Measurements from ENCODE around the gene EVA1B. TPM values are rescaled to one million over a fixed set of nuclear protein-coding genes. Genes with fewer than 3 reads are reported as not detected.

The EVA1B gene
- total RNA-seq, 3 donors from 2014 or later (not counting 1 experiment from before 2014, with no cell fraction given): 4.0 to 8.0 (median 4.9) TPM

GRCh38 chr1:36346741-36347370 is 23.4 kb upstream of the EVA1B start:
- ATAC-seq: no peak
- WGBS (ENCODE audit: insufficient coverage): 91% methylated on average over 8 of the region's 8 CpGs
- Mint-ChIP-seq H3K4me1 (peaks cover 0 to 17% of the 10 kb centered on the region in 2 donors), H3K4me3 (no peak overlapping the region), H3K9me3 (no peaks in the 10 kb centered on the region), H3K27me3 (ENCODE audit: low read depth in 2 of 2) (no peaks in the 10 kb centered on the region), H3K27ac (no peak overlapping the region), H3K36me3 (no peaks in the 10 kb centered on the region)
- no peak overlapping the region for H3K4me3 ChIP-seq (ENCODE audit: low read length)
- peaks cover 57% of the 10 kb centered on the region for H3K36me3 ChIP-seq (ENCODE audit: control insufficient read depth, insufficient read depth, low read length)
- no peaks in the 10 kb centered on the region for H3K9me3 ChIP-seq (ENCODE audit: control insufficient read depth, insufficient read depth, low read length)
- H3K27me3 ChIP-seq (ENCODE audit: control insufficient read depth, insufficient read depth, low read length): no peaks in the 10 kb centered on the region
- no peak for TF ChIP-seq CTCF (IDR thresholded peaks at IDR 0.05)
- intact Hi-C loops (cut with micrococcal nuclease): no loop called here
- DNase-seq: no peak
- no peak overlapping the region for H3K27ac ChIP-seq (ENCODE audit: low read length)
- peaks cover 35% of the 10 kb centered on the region for H3K4me1 ChIP-seq (ENCODE audit: control insufficient read depth, insufficient read depth, low read length)

GRCh38 chr1:36345353-36345752 is 21.9 kb upstream of the EVA1B start:
- H3K4me3 Mint-ChIP-seq: no peak overlapping the region
- TF ChIP-seq CTCF (IDR thresholded peaks at IDR 0.05): no peak
- H3K9me3 Mint-ChIP-seq: no peaks in the 10 kb centered on the region
- Histone ChIP-seq H3K4me3 (ENCODE audit: low read length) (no peak overlapping the region), H3K27me3 (ENCODE audit: control insufficient read depth, insufficient read depth, low read length) (no peaks in the 10 kb centered on the region), H3K4me1 (ENCODE audit: control insufficient read depth, insufficient read depth, low read length) (peaks cover 20% of the 10 kb centered on the region), H3K36me3 (ENCODE audit: control insufficient read depth, insufficient read depth, low read length) (peaks cover 60% of the 10 kb centered on the region), H3K9me3 (ENCODE audit: control insufficient read depth, insufficient read depth, low read length) (no peaks in the 10 kb centered on the region), H3K27ac (ENCODE audit: low read length) (no peak overlapping the region)
- peaks cover 0 to 4% of the 10 kb centered on the region in 2 donors for H3K4me1 Mint-ChIP-seq
- no peak overlapping the region for H3K27ac Mint-ChIP-seq
- intact Hi-C loops (cut with micrococcal nuclease): no loop called here
- DNase-seq (no peak), ATAC-seq (no peak)
- WGBS (ENCODE audit: insufficient coverage): 96% methylated on average over 7 of the region's 7 CpGs
- H3K36me3 Mint-ChIP-seq: peaks cover 7% of the 10 kb centered on the region
- H3K27me3 Mint-ChIP-seq (ENCODE audit: low read depth in 2 of 2): no peaks in the 10 kb centered on the region

- H3K9me3 Mint-ChIP-seq: no peaks in the 10 kb centered on the region
- peak overlapping the region in 1 of 2 donors; percentile 52 for H3K27ac Mint-ChIP-seq
- DNase-seq (no peak), ATAC-seq (no peak)
- intact Hi-C loops (cut with micrococcal nuclease): no loop called here
- H3K4me1 Mint-ChIP-seq: peaks cover 0 to under 1% of the 10 kb centered on the region in 2 donors
- WGBS (ENCODE audit: insufficient coverage): 96% methylated on average over 8 of the region's 8 CpGs
- no peaks in the 10 kb centered on the region for H3K27me3 Mint-ChIP-seq (ENCODE audit: low read depth in 2 of 2)
- no peak overlapping the region for H3K4me3 Mint-ChIP-seq
- H3K27ac ChIP-seq (ENCODE audit: low read length): no peak overlapping the region
- H3K27me3 ChIP-seq (ENCODE audit: control insufficient read depth, insufficient read depth, low read length): no peaks in the 10 kb centered on the region
- no peaks in the 10 kb centered on the region for H3K9me3 ChIP-seq (ENCODE audit: control insufficient read depth, insufficient read depth, low read length)
- peaks cover 10% of the 10 kb centered on the region for H3K4me1 ChIP-seq (ENCODE audit: control insufficient read depth, insufficient read depth, low read length)
- H3K36me3 ChIP-seq (ENCODE audit: control insufficient read depth, insufficient read depth, low read length): peaks cover 55% of the 10 kb centered on the region
- H3K4me3 ChIP-seq (ENCODE audit: low read length): no peak overlapping the region
- H3K36me3 Mint-ChIP-seq: peaks cover 7% of the 10 kb centered on the region
- no peak for TF ChIP-seq CTCF (IDR thresholded peaks at IDR 0.05)
Measured at GRCh38 chr1:36344395-36344680, 20.9 kb upstream of the EVA1B start.
